HCT116 (cell line): ENCODE results near the gene YOD1. TPM values are rescaled to one million over a fixed set of nuclear protein-coding genes. Genes with fewer than 3 reads are reported as not detected.

Experiments
- ATAC-seq: fragments of 200-7000 bp; cut with Tn5 transposase; 2 replicates; pipeline ENCODE4 v1.9.1; 2020; ENCODE audit warnings: mild to moderate bottlenecking, moderate library complexity
- BruUV-seq: library from RNA; stranded (reverse); fragments of 400-500 nt; replicated peaks from 2 replicates; lab custom pipeline; 2021; lab: Mats Ljungman, UMichigan
- CTCF ChIA-PET: fragments of 300-600 bp; sonication (Branson Sonifier 250); formaldehyde crosslinking; loops from one replicate; lab custom pipeline; 2021; ENCODE audit warnings: antibody characterized with exemption; lab: Charles Lee
- POLR2A ChIA-PET: fragments of 300-600, 350-600 bp; sonication (Branson Sonifier 250); formaldehyde crosslinking; loops from one replicate; lab custom pipeline; 2021; ENCODE audit warnings: antibody characterized with exemption; lab: Charles Lee
- RAD21 ChIA-PET, 2 experiments: fragments of 300-600 bp; sonication (Branson Sonifier 250); formaldehyde crosslinking; loops; one replicate each; lab custom pipeline; 2023; ENCODE audit warnings: low total read pairs in 2 of 2; ENCODE audit not compliant: uncharacterized antibody in 2 of 2, unreplicated experiment in 2 of 2, low non-redundant PET in 1 of 2; lab: Charles Lee
- DNase-seq: peaks from one replicate; pipeline ENCODE4 v3.0.0-alpha.2; 2010; ENCODE audit warnings: low read depth, low spot score
- H2AFZ ChIP-seq: fragments of 200-600 bp; shearing (Covaris generic), sonication (generic); 2 replicates; pipeline ENCODE4 v1.6.1; 2017; ENCODE audit warnings: low read depth, mixed run types, mixed read lengths, antibody characterized with exemption, low read length; ENCODE audit not compliant: poor library complexity, severe bottlenecking
- H3K27ac ChIP-seq: 2 replicates; pipeline ENCODE4 v1.5.1; 2012; ENCODE audit warnings: low read depth, low read length
- H3K27me3 ChIP-seq: fragments of 200-600 bp; sonication (generic); 2 replicates; pipeline ENCODE4 v1.6.1; 2016; ENCODE audit warnings: mixed run types, low read length, mixed read lengths; ENCODE audit not compliant: insufficient read depth
- H3K36me3 ChIP-seq, 2 experiments: fragments of 200-500 bp in 1 of 2; fragments of 200-600 bp in 1 of 2; sonication (Bioruptor generic) in 1 of 2; sonication (generic) in 1 of 2; 2 replicates each; pipeline versions ENCODE4 v1.5.1 to v1.6.1; 2014 to 2016; ENCODE audit warnings: low read length in 2 of 2, inconsistent platforms in 1 of 2, mixed read lengths in 1 of 2, mixed run types in 1 of 2; ENCODE audit not compliant: insufficient read depth in 2 of 2, control insufficient read depth in 1 of 2
- H3K4me1 ChIP-seq, 2 experiments: fragments of 200-600 bp in 1 of 2; sonication (generic) in 1 of 2; 2 replicates each; pipeline versions ENCODE4 v1.5.1 to v1.6.1; 2012 to 2017; ENCODE audit warnings: low read length in 2 of 2, inconsistent platforms in 1 of 2, mild to moderate bottlenecking in 1 of 2, mixed read lengths in 1 of 2, mixed run types in 1 of 2, moderate library complexity in 1 of 2; ENCODE audit not compliant: insufficient read depth in 2 of 2, control insufficient read depth in 1 of 2
- H3K4me2 ChIP-seq: fragments of 200-600 bp; sonication (generic); 2 replicates; pipeline ENCODE4 v1.6.1; 2017; ENCODE audit warnings: mixed run types, low read length, mixed read lengths
- H3K4me3 ChIP-seq, 2 experiments: fragments of 200-600 bp in 1 of 2; sonication (generic) in 1 of 2; replicated peaks in 1 of 2; 2 replicates each; pipeline ENCODE4 v1.5.1; 2011 to 2016; ENCODE audit warnings: low read length in 2 of 2, control low read depth in 1 of 2, low read depth in 1 of 2, mild to moderate bottlenecking in 1 of 2, mixed read lengths in 1 of 2, mixed run types in 1 of 2
- H3K79me2 ChIP-seq: fragments of 200-600 bp; sonication (generic); 2 replicates; pipeline ENCODE4 v1.6.1; 2017; ENCODE audit warnings: mild to moderate bottlenecking, mixed run types, low read length, moderate library complexity, mixed read lengths; ENCODE audit not compliant: insufficient read depth
- H3K9ac ChIP-seq: fragments of 200-600 bp; sonication (generic); 2 replicates; pipeline ENCODE4 v1.6.1; 2016; ENCODE audit warnings: low read length, mixed read lengths
- H3K9me2 ChIP-seq: fragments of 200-600 bp; sonication (generic), shearing (Covaris generic); 2 replicates; pipeline ENCODE4 v1.6.1; 2017; ENCODE audit warnings: mixed run types, mild to moderate bottlenecking, moderate library complexity; ENCODE audit not compliant: insufficient read depth
- H3K9me3 ChIP-seq, 2 experiments: fragments of 200-500 bp in 1 of 2; fragments of 200-600 bp in 1 of 2; sonication (Bioruptor generic) in 1 of 2; sonication (generic) in 1 of 2; 2 replicates each; pipeline ENCODE4 v1.6.1; 2014 to 2017; ENCODE audit warnings: low read length in 2 of 2, mixed read lengths in 2 of 2, inconsistent platforms in 1 of 2, low read depth in 1 of 2, mild to moderate bottlenecking in 1 of 2, mixed run types in 1 of 2, moderate library complexity in 1 of 2; ENCODE audit not compliant: control insufficient read depth in 1 of 2, insufficient read depth in 1 of 2
- H4K20me1 ChIP-seq: fragments of 200-600 bp; sonication (generic), shearing (Covaris generic); 2 replicates; pipeline ENCODE4 v1.6.1; 2017; ENCODE audit warnings: mixed run types, mild to moderate bottlenecking, moderate library complexity; ENCODE audit not compliant: insufficient read depth
- ATF3 ChIP-seq: IDR thresholded peaks from 2 replicates; pipeline ENCODE4 v1.6.1; 2012
- CBX3 ChIP-seq: IDR thresholded peaks from 2 replicates; pipeline ENCODE4 v1.6.1; 2012; ENCODE audit warnings: low read depth
- CEBPB ChIP-seq: IDR thresholded peaks from 2 replicates; pipeline ENCODE4 v1.6.1; 2012; ENCODE audit warnings: low read depth
- EZH2phosphoT487 ChIP-seq: fragments of 200-600 bp; IDR thresholded peaks from 2 replicates; pipeline ENCODE4 v1.6.1; 2018; ENCODE audit warnings: antibody characterized with exemption, borderline replicate concordance
- FOSL1 ChIP-seq: IDR thresholded peaks from 2 replicates; pipeline ENCODE4 v1.6.1; 2012; ENCODE audit warnings: low read depth
- MAX ChIP-seq: IDR thresholded peaks from 2 replicates; pipeline ENCODE4 v1.6.1; 2012
- POLR2A ChIP-seq: IDR thresholded peaks from 2 replicates; pipeline ENCODE4 v1.7.0; 2011; ENCODE audit warnings: borderline replicate concordance; ENCODE audit not compliant: insufficient read depth, insufficient read length; ENCODE audit errors: extremely low read depth
- RAD21 ChIP-seq: IDR thresholded peaks from 2 replicates; pipeline ENCODE4 v1.6.1; 2012; ENCODE audit warnings: low read depth, mild to moderate bottlenecking
- SP1 ChIP-seq: IDR thresholded peaks from 2 replicates; pipeline ENCODE4 v1.6.1; 2012; ENCODE audit warnings: low read depth
- ZFX ChIP-seq: fragments of 450-650 bp; IDR thresholded peaks from 2 replicates; pipeline ENCODE4 v1.6.1; 2017
- intact Hi-C: fragments of 100-400 bp; cut with micrococcal nuclease; formaldehyde crosslinking; loops from 2 replicates; pipeline ENCODE4 v1.10.0; 2022
- total RNA-seq: library from RNA; stranded (reverse); gene quantifications from one replicate; pipeline ENCODE4 v1.2.1, GENCODE V29; 2021; ENCODE audit not compliant: unreplicated experiment
- TF ChIP-seq, protein P1 (sequence below): IDR thresholded peaks from 2 replicates; pipeline ENCODE4 v1.6.1; 2012; ENCODE audit warnings: low read depth

YOD1 gene
- total RNA-seq, 1 experiment from 2014 or later, result 13.6 TPM

DNA sequence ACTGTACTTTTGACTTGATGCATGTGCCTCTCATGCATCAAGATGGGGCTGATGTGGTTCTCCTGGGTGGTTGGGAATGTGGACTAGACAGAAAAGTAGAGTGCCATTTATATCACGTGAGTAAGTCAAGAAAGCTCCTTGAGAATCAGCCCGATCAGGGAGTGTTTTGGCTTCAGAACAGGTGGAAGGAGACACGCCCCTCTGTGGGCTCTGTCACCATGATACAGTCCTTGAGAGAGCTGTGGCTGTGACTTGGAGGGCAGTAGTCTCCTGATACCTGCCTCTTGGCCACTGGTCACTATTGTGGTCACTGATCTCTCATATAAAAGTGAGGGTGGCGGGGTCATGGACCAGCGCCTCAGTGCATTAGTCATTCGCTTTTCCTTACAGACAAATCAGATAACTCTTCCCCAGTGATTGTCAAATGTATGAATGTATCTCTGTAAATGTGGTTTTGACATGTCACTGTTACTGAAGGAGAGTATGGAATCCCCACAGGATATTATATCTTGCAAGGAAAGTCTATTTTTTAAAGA lies 28.8 kb upstream of the YOD1 start:
- RAD21 ChIA-PET, result no interaction called here
- POLR2A ChIA-PET, result no interaction called here
- Histone ChIP-seq H4K20me1 (no peaks in the 10 kb centered on the region), H3K79me2 (no peaks in the 10 kb centered on the region), H3K4me2 (no peak overlapping the region), H3K4me1 (peaks cover 0 to 4% of the 10 kb centered on the region in 2 experiments; a peak in 2 of 4 replicates), H2AFZ (no peak overlapping the region), H3K9ac (no peak overlapping the region), H3K9me3 (no peaks in the 10 kb centered on the region), H3K4me3 (no peak overlapping the region), H3K36me3 (no peaks in the 10 kb centered on the region), H3K27ac (no peak overlapping the region), H3K9me2 (no peaks in the 10 kb centered on the region), H3K27me3 (0 out of 2 replicates have a peak, but pooled peaks cover 3% of the 10 kb centered on the region)
- TF ChIP-seq POLR2A (no peak), ATF3 (no peak), CBX3 (no peak), SP1 (no peak), EZH2phosphoT487 (no peak), CEBPB (no peak), RAD21 (no peak), MAX (no peak), FOSL1 (no peak), ZFX (no peak)
- TF ChIP-seq, protein P1, sequence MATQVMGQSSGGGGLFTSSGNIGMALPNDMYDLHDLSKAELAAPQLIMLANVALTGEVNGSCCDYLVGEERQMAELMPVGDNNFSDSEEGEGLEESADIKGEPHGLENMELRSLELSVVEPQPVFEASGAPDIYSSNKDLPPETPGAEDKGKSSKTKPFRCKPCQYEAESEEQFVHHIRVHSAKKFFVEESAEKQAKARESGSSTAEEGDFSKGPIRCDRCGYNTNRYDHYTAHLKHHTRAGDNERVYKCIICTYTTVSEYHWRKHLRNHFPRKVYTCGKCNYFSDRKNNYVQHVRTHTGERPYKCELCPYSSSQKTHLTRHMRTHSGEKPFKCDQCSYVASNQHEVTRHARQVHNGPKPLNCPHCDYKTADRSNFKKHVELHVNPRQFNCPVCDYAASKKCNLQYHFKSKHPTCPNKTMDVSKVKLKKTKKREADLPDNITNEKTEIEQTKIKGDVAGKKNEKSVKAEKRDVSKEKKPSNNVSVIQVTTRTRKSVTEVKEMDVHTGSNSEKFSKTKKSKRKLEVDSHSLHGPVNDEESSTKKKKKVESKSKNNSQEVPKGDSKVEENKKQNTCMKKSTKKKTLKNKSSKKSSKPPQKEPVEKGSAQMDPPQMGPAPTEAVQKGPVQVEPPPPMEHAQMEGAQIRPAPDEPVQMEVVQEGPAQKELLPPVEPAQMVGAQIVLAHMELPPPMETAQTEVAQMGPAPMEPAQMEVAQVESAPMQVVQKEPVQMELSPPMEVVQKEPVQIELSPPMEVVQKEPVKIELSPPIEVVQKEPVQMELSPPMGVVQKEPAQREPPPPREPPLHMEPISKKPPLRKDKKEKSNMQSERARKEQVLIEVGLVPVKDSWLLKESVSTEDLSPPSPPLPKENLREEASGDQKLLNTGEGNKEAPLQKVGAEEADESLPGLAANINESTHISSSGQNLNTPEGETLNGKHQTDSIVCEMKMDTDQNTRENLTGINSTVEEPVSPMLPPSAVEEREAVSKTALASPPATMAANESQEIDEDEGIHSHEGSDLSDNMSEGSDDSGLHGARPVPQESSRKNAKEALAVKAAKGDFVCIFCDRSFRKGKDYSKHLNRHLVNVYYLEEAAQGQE, result no peak
- intact Hi-C loops, result loop anchor here (5.0 to 10.0 kb wide), 3 partner anchors 97 to 595 kb away; no protein-coding TSS in a partner anchor
- CTCF ChIA-PET, result interaction anchor here (1.1 to 4.2 kb wide), 3 partner anchors 98 to 325 kb away, joined by 3 to 19 read pairs (median 3); no protein-coding TSS in a partner anchor
- BruUV-seq, result no TSS peak
- ATAC-seq (no peak), DNase-seq (no peak)
